22Rv1 (cell line): Measurements from ENCODE around the gene ICA1.

Experiments used
- CTCF ChIP-seq: fragments of 450-650 bp; IDR thresholded peaks from 2 replicates; pipeline ENCODE4 v1.5.1; 2017; ENCODE audit warnings: mild to moderate bottlenecking
- ZFX ChIP-seq: fragments of 450-650 bp; IDR thresholded peaks from 2 replicates; pipeline ENCODE4 v1.6.1; 2017; ENCODE audit warnings: antibody characterized with exemption, borderline replicate concordance

DNA sequence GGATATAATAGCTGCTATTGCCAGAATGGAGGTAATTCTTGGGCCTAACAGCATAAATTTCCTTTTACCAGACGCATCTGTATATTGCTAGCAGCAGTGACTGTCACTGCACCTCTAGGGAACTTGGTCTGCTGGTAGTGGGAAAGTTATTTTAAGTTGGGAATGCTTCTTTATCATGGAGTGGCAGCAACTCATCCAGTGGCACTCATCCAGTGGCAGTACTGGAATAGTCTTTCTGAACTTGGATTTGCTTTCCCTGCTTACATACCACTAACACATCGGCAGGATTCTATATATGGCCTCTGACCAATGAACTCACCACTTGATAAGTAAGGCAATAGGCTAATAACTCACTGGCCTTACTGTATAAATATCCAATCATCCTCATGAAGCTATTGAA, 22.0 kb upstream of the ICA1 start:
- TF ChIP-seq CTCF (no peak), ZFX (no peak)
